Panc1 (cell line): ENCODE results near the gene PPM1D. TPM values are rescaled to one million over a fixed set of nuclear protein-coding genes. Genes with fewer than 3 reads are reported as not detected.

Experiments used
- ATAC-seq: fragments of 200-7000 bp; cut with Tn5 transposase; 2 replicates; pipeline ENCODE4 v1.9.1; 2020; ENCODE audit warnings: mild to moderate bottlenecking, moderate library complexity
- BruUV-seq: library from RNA; stranded (reverse); fragments of 400-500 nt; replicated peaks from 2 replicates; lab custom pipeline; 2021; lab: Mats Ljungman, UMichigan
- CTCF ChIA-PET: fragments of 300-600 bp; sonication (Branson Sonifier 250); formaldehyde crosslinking; loops from one replicate; lab custom pipeline; 2022; ENCODE audit warnings: antibody characterized with exemption; lab: Charles Lee
- POLR2A ChIA-PET: fragments of 300-600 bp; sonication (Branson Sonifier 250); formaldehyde crosslinking; loops from one replicate; lab custom pipeline; 2022; ENCODE audit warnings: antibody characterized with exemption; lab: Charles Lee
- DNase-seq: peaks from one replicate; pipeline ENCODE4 v3.0.0-alpha.2; 2010; ENCODE audit warnings: low read depth, low spot score
- H3K27ac ChIP-seq: 2 replicates; pipeline ENCODE4 v1.5.1; 2011; ENCODE audit warnings: mild to moderate bottlenecking, low read length, inconsistent platforms
- H3K27me3 ChIP-seq: fragments of 200-500 bp; sonication (Bioruptor generic); 2 replicates; pipeline ENCODE4 v1.6.0; 2014; ENCODE audit warnings: low read length, inconsistent platforms; ENCODE audit not compliant: control insufficient read depth, insufficient read depth
- H3K36me3 ChIP-seq: fragments of 200-500 bp; sonication (Bioruptor generic); 2 replicates; pipeline ENCODE4 v1.5.1; 2014; ENCODE audit warnings: inconsistent platforms, mild to moderate bottlenecking, low read length, moderate library complexity; ENCODE audit not compliant: control insufficient read depth, insufficient read depth
- H3K4me1 ChIP-seq: 2 replicates; pipeline ENCODE4 v1.5.1; 2011; ENCODE audit warnings: inconsistent platforms, mild to moderate bottlenecking, low read length, moderate library complexity; ENCODE audit not compliant: control insufficient read depth, insufficient read depth
- H3K4me3 ChIP-seq, 2 experiments: 2 replicates each; pipeline ENCODE4 v1.5.1; 2011 to 2012; ENCODE audit warnings: low read depth in 2 of 2, low read length in 2 of 2, mild to moderate bottlenecking in 2 of 2, inconsistent platforms in 1 of 2, moderate library complexity in 1 of 2
- H3K9me3 ChIP-seq: fragments of 200-500 bp; sonication (Bioruptor generic); 2 replicates; pipeline ENCODE4 v1.5.1; 2014; ENCODE audit warnings: low read depth, mild to moderate bottlenecking, inconsistent platforms, low read length, moderate library complexity; ENCODE audit not compliant: control insufficient read depth, insufficient read depth
- POLR2AphosphoS5 ChIP-seq: IDR thresholded peaks from 2 replicates; pipeline ENCODE4 v1.6.1; 2012; ENCODE audit warnings: mild to moderate bottlenecking, low read depth, low read length, moderate library complexity
- SIN3A ChIP-seq: IDR thresholded peaks from 2 replicates; pipeline ENCODE4 v1.6.1; 2012; ENCODE audit warnings: low read depth, mild to moderate bottlenecking, low read length, moderate library complexity, borderline replicate concordance; ENCODE audit not compliant: insufficient read depth
- TCF7L2 ChIP-seq: IDR thresholded peaks from 2 replicates; pipeline ENCODE4 v1.6.1; 2011; ENCODE audit warnings: mild to moderate bottlenecking, low read depth, low read length, inconsistent platforms
- in situ Hi-C: cut with HindIII; loops from 2 replicates; pipeline ENCODE4 v1.10.0; 2016; ENCODE audit warnings: low sequenced_read_pairs, low pct_unique_long_range_greater_than_20kb
- intact Hi-C: fragments of 100-400 bp; cut with micrococcal nuclease; formaldehyde crosslinking; loops from one replicate; pipeline ENCODE4 v1.10.0; 2022; ENCODE audit not compliant: unreplicated experiment
- total RNA-seq: library from RNA; stranded (reverse); gene quantifications from one replicate; pipeline ENCODE4 v1.2.1, GENCODE V29; 2021; ENCODE audit not compliant: unreplicated experiment
- TF ChIP-seq, protein P1 (sequence below), 2 experiments: IDR thresholded peaks; 2 replicates each; pipeline ENCODE4 v1.6.1; 2011 to 2012; ENCODE audit warnings: low read depth in 2 of 2, control low read depth in 1 of 2, low read length in 1 of 2, mild to moderate bottlenecking in 1 of 2, moderate library complexity in 1 of 2; ENCODE audit not compliant: insufficient read depth in 1 of 2
- TF ChIP-seq, protein P2 (sequence below): fragments of 450-650 bp; IDR thresholded peaks from 2 replicates; pipeline ENCODE4 v1.5.1; 2017; ENCODE audit warnings: mild to moderate bottlenecking

The PPM1D gene
- total RNA-seq, 1 experiment from 2014 or later: 7.4 TPM

DNA sequence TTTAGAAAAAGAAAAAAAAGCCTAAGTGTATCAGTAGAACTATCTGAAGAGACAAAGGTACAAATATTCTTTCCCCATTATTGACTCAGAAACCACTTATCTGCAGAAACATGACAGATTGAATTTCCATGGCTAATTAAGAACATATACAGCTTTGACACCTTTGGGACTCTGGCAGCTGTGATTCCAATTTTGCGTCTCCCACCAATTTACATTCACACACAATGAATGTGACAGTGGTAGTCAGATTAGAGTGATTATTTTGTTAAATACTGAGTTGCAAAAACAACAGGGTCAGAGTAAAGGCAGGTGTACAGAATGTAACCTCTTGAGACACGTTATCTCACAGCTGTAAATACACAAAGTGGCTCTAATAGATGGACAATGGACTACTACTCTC, 5.3 kb upstream of the PPM1D start:
- H3K27me3 ChIP-seq: no peaks in the 10 kb centered on the region
- no peak for TF ChIP-seq POLR2AphosphoS5
- TF ChIP-seq SIN3A: no peak
- TF ChIP-seq, protein P1, sequence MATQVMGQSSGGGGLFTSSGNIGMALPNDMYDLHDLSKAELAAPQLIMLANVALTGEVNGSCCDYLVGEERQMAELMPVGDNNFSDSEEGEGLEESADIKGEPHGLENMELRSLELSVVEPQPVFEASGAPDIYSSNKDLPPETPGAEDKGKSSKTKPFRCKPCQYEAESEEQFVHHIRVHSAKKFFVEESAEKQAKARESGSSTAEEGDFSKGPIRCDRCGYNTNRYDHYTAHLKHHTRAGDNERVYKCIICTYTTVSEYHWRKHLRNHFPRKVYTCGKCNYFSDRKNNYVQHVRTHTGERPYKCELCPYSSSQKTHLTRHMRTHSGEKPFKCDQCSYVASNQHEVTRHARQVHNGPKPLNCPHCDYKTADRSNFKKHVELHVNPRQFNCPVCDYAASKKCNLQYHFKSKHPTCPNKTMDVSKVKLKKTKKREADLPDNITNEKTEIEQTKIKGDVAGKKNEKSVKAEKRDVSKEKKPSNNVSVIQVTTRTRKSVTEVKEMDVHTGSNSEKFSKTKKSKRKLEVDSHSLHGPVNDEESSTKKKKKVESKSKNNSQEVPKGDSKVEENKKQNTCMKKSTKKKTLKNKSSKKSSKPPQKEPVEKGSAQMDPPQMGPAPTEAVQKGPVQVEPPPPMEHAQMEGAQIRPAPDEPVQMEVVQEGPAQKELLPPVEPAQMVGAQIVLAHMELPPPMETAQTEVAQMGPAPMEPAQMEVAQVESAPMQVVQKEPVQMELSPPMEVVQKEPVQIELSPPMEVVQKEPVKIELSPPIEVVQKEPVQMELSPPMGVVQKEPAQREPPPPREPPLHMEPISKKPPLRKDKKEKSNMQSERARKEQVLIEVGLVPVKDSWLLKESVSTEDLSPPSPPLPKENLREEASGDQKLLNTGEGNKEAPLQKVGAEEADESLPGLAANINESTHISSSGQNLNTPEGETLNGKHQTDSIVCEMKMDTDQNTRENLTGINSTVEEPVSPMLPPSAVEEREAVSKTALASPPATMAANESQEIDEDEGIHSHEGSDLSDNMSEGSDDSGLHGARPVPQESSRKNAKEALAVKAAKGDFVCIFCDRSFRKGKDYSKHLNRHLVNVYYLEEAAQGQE (IDR thresholded peaks at IDR 0.05; ENCODE audit: insufficient read depth in 1 of 2, low read depth in 2 of 2, low read length in 1 of 2): no peak
- TF ChIP-seq, protein P2, sequence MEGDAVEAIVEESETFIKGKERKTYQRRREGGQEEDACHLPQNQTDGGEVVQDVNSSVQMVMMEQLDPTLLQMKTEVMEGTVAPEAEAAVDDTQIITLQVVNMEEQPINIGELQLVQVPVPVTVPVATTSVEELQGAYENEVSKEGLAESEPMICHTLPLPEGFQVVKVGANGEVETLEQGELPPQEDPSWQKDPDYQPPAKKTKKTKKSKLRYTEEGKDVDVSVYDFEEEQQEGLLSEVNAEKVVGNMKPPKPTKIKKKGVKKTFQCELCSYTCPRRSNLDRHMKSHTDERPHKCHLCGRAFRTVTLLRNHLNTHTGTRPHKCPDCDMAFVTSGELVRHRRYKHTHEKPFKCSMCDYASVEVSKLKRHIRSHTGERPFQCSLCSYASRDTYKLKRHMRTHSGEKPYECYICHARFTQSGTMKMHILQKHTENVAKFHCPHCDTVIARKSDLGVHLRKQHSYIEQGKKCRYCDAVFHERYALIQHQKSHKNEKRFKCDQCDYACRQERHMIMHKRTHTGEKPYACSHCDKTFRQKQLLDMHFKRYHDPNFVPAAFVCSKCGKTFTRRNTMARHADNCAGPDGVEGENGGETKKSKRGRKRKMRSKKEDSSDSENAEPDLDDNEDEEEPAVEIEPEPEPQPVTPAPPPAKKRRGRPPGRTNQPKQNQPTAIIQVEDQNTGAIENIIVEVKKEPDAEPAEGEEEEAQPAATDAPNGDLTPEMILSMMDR: no peak
- TF ChIP-seq TCF7L2: no peak
- no peaks in the 10 kb centered on the region for H3K9me3 ChIP-seq
- ChIA-PET CTCF (interaction anchor here (0.6 kb wide), 1 partner anchor 45 kb away, joined by 3 read pairs; no protein-coding TSS in a partner anchor), POLR2A (interaction anchor here (0.6 kb wide), 1 partner anchor 349 kb away, joined by 3 read pairs; no protein-coding TSS in a partner anchor)
- H3K4me1 ChIP-seq: peaks cover 6% of the 10 kb centered on the region
- no peak overlapping the region for H3K4me3 ChIP-seq
- in situ Hi-C loops (no loop called here), intact Hi-C loops (no loop called here)
- BruUV-seq: no TSS peak
- H3K27ac ChIP-seq: no peak overlapping the region
- no peak for DNase-seq
- H3K36me3 ChIP-seq: no peaks in the 10 kb centered on the region
- no peak for ATAC-seq

- ATAC-seq: no peak
- TF ChIP-seq TCF7L2 (no peak), SIN3A (no peak), POLR2AphosphoS5 (no peak)
- TF ChIP-seq, protein P1 (IDR thresholded peaks at IDR 0.05; ENCODE audit: insufficient read depth in 1 of 2, low read depth in 2 of 2, low read length in 1 of 2): no peak
- TF ChIP-seq, protein P2: no peak
- no peak overlapping the region for H3K4me3 ChIP-seq
- no peak for DNase-seq
- ChIA-PET CTCF (no interaction called here), POLR2A (interaction anchor here (0.7 kb wide), 1 partner anchor 11 kb away, joined by 3 read pairs; no protein-coding TSS in a partner anchor)
- no peak overlapping the region for H3K27ac ChIP-seq
- no peaks in the 10 kb centered on the region for H3K27me3 ChIP-seq
- BruUV-seq: no TSS peak
- H3K9me3 ChIP-seq: no peaks in the 10 kb centered on the region
- peaks cover 9% of the 10 kb centered on the region; the same call in 1 of the 2 replicates for H3K36me3 ChIP-seq
- in situ Hi-C loops (no loop called here), intact Hi-C loops (no loop called here)
- H3K4me1 ChIP-seq: peaks cover 6% of the 10 kb centered on the region
Measured at GRCh38 chr17:60597297-60597696, 2.7 kb upstream of the PPM1D start.
